ENCODE data around the gene HCN4.

HCN4 gene

DNA sequence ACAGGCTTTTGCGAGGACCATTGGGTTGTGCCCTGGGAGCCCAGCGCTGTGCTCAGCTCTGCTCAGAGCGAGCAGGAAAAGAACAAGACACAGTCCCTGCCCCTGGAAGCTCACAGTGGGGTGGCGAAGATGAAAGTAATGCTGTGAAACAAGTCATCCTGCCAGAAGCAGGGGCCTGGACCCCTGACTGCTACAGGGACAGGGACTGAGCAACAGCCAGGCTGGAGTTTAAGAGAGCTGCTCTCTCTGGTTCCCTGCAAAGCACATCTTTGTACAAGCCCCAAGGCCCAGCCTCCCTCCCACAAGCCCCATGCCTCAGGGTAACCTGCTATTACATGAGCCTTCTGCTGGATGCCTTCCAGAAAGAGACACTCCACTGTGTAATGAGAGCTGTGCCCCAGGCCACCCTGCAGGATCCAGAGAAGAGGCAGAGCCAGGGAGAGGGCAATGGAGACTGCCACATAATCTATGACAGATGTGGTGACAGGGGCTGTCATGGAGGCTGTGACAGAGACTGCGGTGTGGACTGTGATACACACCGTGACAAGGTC lies 7.1 kb upstream of the HCN4 start:
- no peak for DNase-seq

GRCh38 chr15:73375012-73375411 lies 6.3 kb upstream of the HCN4 start:
- DNase-seq = no peak

GRCh38 chr15:73374604-73375003 lies 5.8 kb upstream of the HCN4 start:
- no peak for DNase-seq

GRCh38 chr15:73373221-73373620 lies 4.5 kb upstream of the HCN4 start:
- no peak for DNase-seq

- no peak for DNase-seq
Measured at GRCh38 chr15:73371812-73372211, 3.1 kb upstream of the HCN4 start.

DNA sequence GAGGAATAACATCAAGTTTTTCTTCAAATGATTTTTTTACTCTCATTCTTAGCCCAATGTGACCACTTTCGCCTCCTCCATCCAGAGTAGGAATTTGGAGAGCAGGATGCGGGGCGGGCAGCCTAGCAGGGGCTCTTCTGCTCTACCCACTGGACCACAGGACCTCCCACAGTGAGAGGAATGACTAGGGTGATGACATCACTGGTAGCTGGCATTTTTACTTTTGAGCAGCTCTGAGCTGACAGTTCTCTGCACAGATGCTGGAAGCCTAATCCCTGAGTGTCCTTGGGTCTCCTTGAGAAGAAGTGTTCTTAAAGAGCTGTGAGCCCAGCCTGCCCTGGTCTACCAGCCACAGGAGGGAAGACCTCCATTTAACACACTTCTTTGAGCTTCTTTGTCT lies 1.4 kb upstream of the HCN4 start:
- no peak for DNase-seq

DNA sequence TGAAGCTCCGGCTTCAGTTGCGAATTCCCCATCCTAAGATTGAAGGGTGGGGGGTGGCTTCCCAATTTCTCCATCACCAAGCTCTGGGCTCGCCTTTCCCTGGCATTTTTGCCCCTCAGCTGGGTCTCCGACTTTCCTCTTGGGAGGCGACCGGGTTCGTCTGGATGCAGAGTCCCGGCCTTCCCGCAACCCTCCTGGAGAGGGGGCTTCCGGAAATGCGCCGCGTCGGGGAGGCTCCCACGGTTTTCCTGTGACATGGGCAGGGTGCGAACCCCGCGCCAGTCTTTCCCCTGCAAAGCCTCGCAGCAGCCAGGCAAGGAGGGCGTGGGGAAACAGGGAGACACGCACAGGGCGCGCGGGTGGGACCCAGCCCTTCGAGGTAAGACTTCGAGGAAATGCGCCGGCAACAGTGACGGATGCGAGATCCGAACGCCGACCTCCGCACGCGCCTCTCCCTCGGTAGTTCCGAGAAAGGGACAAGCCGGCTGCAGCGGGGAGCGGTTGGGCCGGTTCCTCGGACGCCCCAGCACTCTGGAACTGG lies 466 bp upstream of the HCN4 start:
- no peak for DNase-seq

DNA sequence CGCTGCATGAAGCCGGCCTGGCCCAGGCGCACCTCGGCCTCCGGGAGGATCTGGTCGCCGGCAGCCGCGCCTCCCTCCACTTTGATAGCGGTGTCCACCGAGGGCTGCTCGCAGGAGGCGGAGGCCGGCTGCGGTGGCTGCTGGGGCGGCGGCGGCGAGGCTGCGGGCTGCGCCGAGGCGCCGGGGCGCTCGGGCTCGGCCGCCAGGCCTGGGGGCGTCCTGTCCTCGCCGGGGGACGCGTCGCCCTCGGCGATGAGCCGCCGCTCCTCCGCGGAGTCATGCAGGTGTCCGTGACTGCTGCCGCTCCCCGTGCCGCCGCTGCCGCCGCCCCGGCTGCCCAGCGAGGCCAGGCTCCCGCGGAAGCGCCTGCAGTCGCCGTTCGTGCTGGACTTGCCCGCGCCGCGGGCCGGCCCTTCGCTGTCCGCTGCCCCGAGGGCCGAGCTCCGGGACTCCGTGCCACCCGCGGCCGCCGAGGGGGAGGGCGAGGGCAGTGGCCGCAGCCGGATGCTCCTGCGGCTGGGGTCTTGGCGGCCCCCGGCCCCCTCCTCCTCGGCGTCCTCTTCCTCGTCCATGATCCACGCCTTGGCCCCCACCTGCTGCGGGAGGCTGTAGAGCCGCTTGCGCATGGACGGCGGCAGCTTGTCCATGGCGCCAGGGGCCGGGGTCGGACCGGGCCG lies 996 bp downstream of the HCN4 start:
- no peak for DNase-seq

DNA sequence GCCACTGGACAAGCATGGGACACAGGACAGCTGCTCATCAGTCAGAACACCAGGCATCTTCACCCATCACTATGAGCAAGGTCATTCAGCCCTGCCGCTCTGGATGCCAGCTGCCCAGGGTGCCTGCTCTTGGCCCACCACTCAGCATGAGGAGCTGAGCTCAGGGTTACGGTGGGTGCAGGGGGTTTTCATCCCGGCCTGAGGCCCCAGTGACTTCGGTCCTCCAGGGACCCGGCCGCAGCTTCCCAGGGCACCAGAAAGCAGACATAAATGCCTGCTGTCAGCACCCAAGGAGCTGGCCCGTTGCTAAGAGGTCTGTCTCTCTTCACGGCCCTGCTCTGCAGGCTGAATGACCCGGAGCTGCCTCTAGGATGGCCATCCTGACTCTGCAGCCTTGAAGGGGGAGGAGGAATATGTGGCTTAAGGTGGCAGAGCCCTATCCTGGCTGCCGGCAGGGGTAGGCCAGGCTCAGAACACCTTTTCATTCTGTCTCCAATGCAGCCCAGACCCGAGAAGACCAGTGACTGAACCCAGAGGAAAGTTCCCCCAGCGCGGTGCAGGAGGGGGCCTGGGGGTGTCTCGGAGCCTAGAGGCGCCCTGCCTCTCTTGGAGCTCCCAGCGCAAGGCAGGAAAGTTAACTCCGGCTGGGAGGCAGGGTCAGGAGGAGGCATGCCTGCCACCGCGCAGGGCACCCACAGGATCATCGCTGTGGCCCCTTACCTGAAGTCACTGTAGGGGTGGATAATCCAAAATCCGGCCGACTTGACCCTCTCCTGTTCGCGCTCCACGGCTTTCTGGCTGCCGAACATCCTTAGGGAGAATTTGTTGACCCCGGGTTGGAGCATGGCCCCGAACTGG lies 1.8 kb downstream of the HCN4 start:
- DNase-seq = no peak

GRCh38 chr15:73364070-73364469 lies 4.7 kb downstream of the HCN4 start:
- no peak for DNase-seq

GRCh38 chr15:73362900-73363299 lies 5.9 kb downstream of the HCN4 start:
- DNase-seq = no peak

GRCh38 chr15:73361337-73361736 lies 7.4 kb downstream of the HCN4 start:
- DNase-seq = no peak

GRCh38 chr15:73359651-73360050 lies 9.1 kb downstream of the HCN4 start:
- no peak for DNase-seq

GRCh38 chr15:73357999-73358665 lies 10.6 kb downstream of the HCN4 start:
- no peak for DNase-seq

DNA sequence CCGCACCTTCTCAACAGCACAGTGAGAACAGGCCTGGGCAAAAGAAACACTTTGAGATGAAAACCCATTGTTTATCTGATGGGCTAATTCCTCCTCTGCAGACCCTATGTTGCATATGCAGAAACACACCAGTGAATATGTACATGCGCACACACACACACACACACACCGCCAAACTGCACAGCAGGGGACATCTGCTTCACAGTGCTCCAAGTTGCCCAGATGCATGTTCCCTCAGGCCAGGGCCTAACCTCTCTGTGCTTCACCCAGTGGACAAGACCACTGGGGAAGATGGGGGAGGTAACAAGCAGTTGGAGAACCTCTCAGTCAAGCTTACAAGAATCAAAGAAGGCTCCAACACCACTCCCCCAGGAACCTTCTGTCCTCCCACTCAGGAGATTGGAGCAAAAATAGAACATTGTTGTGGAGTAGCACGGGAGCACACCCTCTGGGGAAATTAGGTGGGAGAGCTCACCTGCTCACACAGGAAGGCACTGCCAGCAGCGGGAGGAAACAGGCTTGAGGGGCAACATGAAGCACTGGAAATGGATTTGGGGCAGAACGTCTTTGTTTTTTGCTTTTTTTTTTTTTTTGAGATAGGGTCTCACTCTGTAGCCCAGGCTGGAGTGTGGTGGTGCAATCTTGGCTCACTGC lies 13.0 kb downstream of the HCN4 start:
- DNase-seq = no peak

- DNase-seq = no peak
Measured at GRCh38 chr15:73354241-73354640, 14.5 kb downstream of the HCN4 start.

- DNase-seq = no peak
Measured at GRCh38 chr15:73353734-73354133, 15.0 kb downstream of the HCN4 start.

GRCh38 chr15:73352082-73352481 lies 16.7 kb downstream of the HCN4 start:
- DNase-seq = no peak

DNA sequence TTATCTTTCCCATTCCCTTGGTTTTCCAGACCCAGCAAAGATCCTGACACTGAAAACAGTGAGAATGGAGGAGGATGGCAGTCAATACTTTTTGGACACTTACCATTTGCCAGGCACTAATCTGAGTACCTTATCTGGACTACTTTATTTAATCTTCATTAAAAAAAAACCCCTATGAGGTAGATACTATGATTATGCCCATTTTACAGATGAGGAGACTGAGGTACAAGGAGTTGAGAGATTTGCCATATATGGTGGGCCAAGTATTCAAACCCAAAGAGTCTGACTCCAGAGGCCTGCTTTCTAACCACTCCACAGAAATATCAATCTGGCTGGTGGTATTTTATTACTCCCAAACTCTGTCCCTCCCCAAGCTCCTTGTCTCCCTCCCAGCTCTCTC lies 19.6 kb downstream of the HCN4 start:
- DNase-seq = no peak

- DNase-seq = no peak
Measured at GRCh38 chr15:73346735-73347312, 21.9 kb downstream of the HCN4 start.

DNA sequence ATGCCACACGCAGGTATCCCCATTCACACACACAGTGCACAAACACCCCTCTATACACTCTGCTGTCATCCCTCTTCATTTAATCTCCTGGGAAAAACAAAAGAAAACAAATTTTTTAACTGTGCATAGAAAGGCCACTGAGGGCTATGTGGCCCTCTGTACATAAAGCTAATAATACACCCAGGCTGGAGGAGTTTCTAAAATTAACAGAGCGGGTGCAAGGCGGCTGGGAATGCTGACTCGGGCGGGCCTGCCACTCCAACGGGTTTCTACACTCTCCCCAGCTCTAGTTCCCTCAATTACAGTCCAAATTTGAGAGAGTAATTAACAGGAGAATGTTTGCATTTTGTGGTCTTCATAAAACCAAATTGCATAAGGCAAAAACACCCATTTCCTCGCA lies 23.1 kb downstream of the HCN4 start:
- peak; percentile 76 for DNase-seq

DNA sequence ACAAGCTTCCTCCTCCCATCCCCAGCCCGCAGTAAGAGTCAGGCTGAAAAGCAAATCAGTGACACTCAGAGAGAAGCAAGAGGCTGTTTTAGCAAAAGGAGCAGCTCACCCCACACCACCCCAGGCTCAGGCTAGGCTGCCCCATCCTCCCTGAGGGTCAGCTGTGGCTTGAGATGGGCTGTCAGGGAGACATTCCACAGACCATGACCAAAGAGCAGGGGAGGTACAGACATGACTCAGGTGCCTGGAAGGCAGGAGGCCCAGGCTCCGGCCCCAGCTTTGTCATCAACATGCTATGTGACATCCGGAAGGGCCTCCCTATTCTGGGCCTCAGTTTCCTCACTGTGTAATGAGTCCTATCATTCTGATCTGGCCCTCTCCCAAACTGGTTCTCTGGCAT lies 24.7 kb downstream of the HCN4 start:
- DNase-seq = no peak
